ENCODE data around the gene PIP4K2A.

PIP4K2A gene

DNA sequence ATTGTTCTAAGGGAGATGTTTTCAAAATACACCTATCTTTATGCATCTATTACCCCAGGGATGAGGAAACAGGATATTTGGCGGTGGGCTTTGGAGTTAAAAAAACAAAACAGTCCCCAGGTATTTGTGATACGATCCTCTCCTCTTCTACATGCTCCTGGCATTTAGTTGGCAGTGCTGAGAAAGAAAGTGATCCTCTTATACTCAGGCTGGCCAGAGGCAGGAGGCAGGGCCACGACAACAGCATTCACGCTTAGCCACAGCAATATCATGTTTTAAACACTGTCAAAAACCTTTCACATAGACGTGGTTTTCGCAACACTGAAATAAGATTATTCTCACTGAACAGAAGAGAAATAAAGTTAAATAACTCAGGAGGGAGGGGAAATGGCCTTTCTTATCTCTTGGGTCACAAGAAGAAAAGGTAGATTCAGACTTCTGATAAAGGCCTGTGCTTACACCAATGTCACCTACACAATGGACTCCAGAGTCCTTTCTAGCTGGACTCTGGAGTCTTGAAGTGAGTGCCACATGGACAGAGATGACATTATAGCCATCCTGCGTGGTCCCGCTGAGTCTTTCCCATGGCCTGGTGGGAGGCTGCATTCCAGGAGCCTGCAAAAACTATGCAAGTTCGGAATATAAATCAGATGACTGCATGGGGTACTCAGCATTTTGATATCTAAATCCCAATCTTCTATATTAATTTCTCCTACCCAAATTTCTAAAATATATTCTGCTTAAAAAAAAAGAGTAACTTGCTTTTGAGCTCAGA, 88.7 kb downstream of the PIP4K2A start:
- H3K27ac Mint-ChIP-seq: peak overlapping the region; percentile 96
- H3K4me1 Mint-ChIP-seq: peaks cover 52% of the 10 kb centered on the region
- TF ChIP-seq, protein P1, sequence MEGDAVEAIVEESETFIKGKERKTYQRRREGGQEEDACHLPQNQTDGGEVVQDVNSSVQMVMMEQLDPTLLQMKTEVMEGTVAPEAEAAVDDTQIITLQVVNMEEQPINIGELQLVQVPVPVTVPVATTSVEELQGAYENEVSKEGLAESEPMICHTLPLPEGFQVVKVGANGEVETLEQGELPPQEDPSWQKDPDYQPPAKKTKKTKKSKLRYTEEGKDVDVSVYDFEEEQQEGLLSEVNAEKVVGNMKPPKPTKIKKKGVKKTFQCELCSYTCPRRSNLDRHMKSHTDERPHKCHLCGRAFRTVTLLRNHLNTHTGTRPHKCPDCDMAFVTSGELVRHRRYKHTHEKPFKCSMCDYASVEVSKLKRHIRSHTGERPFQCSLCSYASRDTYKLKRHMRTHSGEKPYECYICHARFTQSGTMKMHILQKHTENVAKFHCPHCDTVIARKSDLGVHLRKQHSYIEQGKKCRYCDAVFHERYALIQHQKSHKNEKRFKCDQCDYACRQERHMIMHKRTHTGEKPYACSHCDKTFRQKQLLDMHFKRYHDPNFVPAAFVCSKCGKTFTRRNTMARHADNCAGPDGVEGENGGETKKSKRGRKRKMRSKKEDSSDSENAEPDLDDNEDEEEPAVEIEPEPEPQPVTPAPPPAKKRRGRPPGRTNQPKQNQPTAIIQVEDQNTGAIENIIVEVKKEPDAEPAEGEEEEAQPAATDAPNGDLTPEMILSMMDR (IDR thresholded peaks at IDR 0.05): no peak
- H3K9me3 Mint-ChIP-seq: no peaks in the 10 kb centered on the region
- DNase-seq: no peak
- no peaks in the 10 kb centered on the region for H3K36me3 Mint-ChIP-seq (ENCODE audit: low read depth)
- H3K4me3 Mint-ChIP-seq: no peak overlapping the region
- no peaks in the 10 kb centered on the region for H3K27me3 Mint-ChIP-seq (ENCODE audit: low read depth, poor library complexity)

GRCh38 chr10:22624287-22624738, 90.1 kb downstream of the PIP4K2A start:
- Mint-ChIP-seq H3K27ac (peak overlapping the region; percentile 46), H3K36me3 (ENCODE audit: low read depth) (peaks cover 4% of the 10 kb centered on the region), H3K4me3 (no peak overlapping the region), H3K27me3 (ENCODE audit: low read depth, poor library complexity) (no peaks in the 10 kb centered on the region), H3K9me3 (no peaks in the 10 kb centered on the region), H3K4me1 (peaks cover 47% of the 10 kb centered on the region)
- no peak for DNase-seq
- TF ChIP-seq, protein P1 (IDR thresholded peaks at IDR 0.05): no peak

DNA sequence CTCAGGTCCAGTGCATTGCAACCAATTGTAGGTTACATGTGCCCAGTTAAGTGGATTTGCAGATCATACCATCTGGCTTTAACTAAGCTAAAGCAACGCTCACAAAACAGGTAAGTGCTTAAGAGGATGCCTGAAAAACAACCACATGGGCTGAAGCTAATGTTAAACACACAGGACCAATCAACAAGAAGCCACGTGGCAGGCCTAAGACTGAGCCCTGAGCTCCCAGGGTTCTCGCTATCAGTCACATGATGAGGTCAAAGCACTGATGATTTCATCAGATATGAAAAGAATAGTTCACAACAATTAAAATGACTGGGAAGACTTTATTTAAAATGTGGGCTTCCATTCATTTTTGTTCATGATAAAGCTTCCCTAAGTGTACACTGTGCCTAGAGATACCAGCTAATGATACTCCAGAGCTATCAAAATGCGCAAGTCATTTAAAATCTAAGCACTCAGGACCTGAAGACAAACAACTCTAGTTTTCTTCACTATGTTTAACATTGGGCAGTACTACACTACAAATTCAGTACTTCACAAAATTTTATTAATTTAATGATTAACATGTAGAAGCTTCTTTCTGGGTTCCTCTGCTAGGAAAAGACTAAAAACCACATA, 90.6 kb downstream of the PIP4K2A start:
- no peak overlapping the region for H3K27ac Mint-ChIP-seq
- no peaks in the 10 kb centered on the region for H3K27me3 Mint-ChIP-seq (ENCODE audit: low read depth, poor library complexity)
- no peak overlapping the region for H3K4me3 Mint-ChIP-seq
- peaks cover 4% of the 10 kb centered on the region for H3K36me3 Mint-ChIP-seq (ENCODE audit: low read depth)
- DNase-seq: no peak
- TF ChIP-seq, protein P1 (IDR thresholded peaks at IDR 0.05): no peak
- H3K9me3 Mint-ChIP-seq: no peaks in the 10 kb centered on the region
- H3K4me1 Mint-ChIP-seq: peaks cover 51% of the 10 kb centered on the region

- TF ChIP-seq, protein P1 (IDR thresholded peaks at IDR 0.05): no peak
- peaks cover 4% of the 10 kb centered on the region for H3K36me3 Mint-ChIP-seq (ENCODE audit: low read depth)
- no peaks in the 10 kb centered on the region for H3K27me3 Mint-ChIP-seq (ENCODE audit: low read depth, poor library complexity)
- peaks cover 65% of the 10 kb centered on the region for H3K4me1 Mint-ChIP-seq
- H3K4me3 Mint-ChIP-seq: no peak overlapping the region
- H3K9me3 Mint-ChIP-seq: no peaks in the 10 kb centered on the region
- no peak for DNase-seq
- no peak overlapping the region for H3K27ac Mint-ChIP-seq
Observed at GRCh38 chr10:22622242-22622806, 92.1 kb downstream of the PIP4K2A start.

DNA sequence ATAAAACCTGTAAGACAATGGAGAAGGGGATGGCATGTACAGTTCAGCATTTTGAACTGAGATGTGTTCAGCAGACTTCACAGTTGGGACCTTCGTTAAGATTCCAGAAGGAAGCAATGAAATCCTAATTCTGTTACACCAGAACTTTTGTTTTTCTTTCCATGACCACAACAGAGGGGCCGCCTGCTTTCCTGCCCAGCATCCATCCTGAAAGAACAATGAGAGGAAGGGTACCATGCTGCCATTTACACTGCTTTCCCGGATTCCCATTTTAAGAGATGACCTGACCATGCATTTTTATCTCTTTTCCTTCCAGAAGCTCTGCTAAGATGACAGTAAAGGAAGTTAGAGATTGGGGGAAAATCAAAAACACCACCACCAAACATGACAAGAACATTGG, 92.7 kb downstream of the PIP4K2A start:
- no peak overlapping the region for H3K4me3 Mint-ChIP-seq
- no peak overlapping the region for H3K27ac Mint-ChIP-seq
- no peak for DNase-seq
- peaks cover 63% of the 10 kb centered on the region for H3K4me1 Mint-ChIP-seq
- H3K9me3 Mint-ChIP-seq: no peaks in the 10 kb centered on the region
- TF ChIP-seq, protein P1 (IDR thresholded peaks at IDR 0.05): no peak
- H3K27me3 Mint-ChIP-seq (ENCODE audit: low read depth, poor library complexity): no peaks in the 10 kb centered on the region
- peaks cover 4% of the 10 kb centered on the region for H3K36me3 Mint-ChIP-seq (ENCODE audit: low read depth)

All from nephron progenitor cell (in vitro differentiated cells).